Liver (tissue), 3 donors: ENCODE results near the gene BRI3BP.

Experiments used
- GABPA ChIP-seq, 2 donors: IDR thresholded peaks in 1 of 2; conservative IDR thresholded peaks in 1 of 2; 2 replicates each; pipeline ENCODE4 v1.6.1; 2016; ENCODE audit warnings: antibody characterized with exemption in 2 of 2, mild to moderate bottlenecking in 1 of 2, moderate library complexity in 1 of 2
- RAD21 ChIP-seq, 2 donors: IDR thresholded peaks; 2 replicates each; pipeline ENCODE4 v1.6.1; 2016; ENCODE audit warnings: antibody characterized with exemption in 2 of 2, mild to moderate bottlenecking in 2 of 2
- SP1 ChIP-seq: IDR thresholded peaks from 2 replicates; pipeline ENCODE4 v1.6.1; 2018; ENCODE audit warnings: antibody characterized with exemption, mild to moderate bottlenecking
- TF ChIP-seq, protein P1 (sequence below): fragments of 150-350 bp; IDR thresholded peaks from 2 replicates; pipeline ENCODE4 v1.5.1; 2017; ENCODE audit warnings: improper control_type of control experiment, low read depth, low read length; ENCODE audit not compliant: missing input control
- TF ChIP-seq, protein P2 (sequence below): IDR thresholded peaks from 2 replicates; pipeline ENCODE4 v1.6.1; 2016; ENCODE audit warnings: antibody characterized with exemption, mild to moderate bottlenecking
- donor health status: healthy.
- donor health status: healthy.

DNA sequence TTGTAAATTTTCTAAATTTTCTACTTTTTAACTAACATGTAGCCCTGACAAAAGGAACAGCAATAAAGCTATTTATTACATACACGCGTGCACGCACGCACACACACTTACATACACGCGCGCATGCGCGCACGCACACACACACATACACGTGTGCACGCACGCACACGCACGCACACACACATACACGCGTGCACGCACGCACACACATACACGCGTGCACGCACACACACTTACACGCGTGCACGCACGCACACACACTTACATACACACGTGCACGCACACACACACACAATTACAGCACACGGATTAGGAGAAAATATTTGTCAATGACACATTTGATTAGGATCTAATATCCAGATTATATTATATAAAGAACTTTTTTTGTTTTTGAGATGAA lies 32.4 kb upstream of the BRI3BP start:
- TF ChIP-seq, protein P1, sequence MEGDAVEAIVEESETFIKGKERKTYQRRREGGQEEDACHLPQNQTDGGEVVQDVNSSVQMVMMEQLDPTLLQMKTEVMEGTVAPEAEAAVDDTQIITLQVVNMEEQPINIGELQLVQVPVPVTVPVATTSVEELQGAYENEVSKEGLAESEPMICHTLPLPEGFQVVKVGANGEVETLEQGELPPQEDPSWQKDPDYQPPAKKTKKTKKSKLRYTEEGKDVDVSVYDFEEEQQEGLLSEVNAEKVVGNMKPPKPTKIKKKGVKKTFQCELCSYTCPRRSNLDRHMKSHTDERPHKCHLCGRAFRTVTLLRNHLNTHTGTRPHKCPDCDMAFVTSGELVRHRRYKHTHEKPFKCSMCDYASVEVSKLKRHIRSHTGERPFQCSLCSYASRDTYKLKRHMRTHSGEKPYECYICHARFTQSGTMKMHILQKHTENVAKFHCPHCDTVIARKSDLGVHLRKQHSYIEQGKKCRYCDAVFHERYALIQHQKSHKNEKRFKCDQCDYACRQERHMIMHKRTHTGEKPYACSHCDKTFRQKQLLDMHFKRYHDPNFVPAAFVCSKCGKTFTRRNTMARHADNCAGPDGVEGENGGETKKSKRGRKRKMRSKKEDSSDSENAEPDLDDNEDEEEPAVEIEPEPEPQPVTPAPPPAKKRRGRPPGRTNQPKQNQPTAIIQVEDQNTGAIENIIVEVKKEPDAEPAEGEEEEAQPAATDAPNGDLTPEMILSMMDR, result no peak
- TF ChIP-seq GABPA (IDR thresholded peaks at IDR 0.05 in 1 of 2, conservative IDR thresholded peaks at IDR 0.05 in 1 of 2) (no peak), RAD21 (IDR thresholded peaks at IDR 0.05) (no peak), SP1 (no peak)
- TF ChIP-seq, protein P2, sequence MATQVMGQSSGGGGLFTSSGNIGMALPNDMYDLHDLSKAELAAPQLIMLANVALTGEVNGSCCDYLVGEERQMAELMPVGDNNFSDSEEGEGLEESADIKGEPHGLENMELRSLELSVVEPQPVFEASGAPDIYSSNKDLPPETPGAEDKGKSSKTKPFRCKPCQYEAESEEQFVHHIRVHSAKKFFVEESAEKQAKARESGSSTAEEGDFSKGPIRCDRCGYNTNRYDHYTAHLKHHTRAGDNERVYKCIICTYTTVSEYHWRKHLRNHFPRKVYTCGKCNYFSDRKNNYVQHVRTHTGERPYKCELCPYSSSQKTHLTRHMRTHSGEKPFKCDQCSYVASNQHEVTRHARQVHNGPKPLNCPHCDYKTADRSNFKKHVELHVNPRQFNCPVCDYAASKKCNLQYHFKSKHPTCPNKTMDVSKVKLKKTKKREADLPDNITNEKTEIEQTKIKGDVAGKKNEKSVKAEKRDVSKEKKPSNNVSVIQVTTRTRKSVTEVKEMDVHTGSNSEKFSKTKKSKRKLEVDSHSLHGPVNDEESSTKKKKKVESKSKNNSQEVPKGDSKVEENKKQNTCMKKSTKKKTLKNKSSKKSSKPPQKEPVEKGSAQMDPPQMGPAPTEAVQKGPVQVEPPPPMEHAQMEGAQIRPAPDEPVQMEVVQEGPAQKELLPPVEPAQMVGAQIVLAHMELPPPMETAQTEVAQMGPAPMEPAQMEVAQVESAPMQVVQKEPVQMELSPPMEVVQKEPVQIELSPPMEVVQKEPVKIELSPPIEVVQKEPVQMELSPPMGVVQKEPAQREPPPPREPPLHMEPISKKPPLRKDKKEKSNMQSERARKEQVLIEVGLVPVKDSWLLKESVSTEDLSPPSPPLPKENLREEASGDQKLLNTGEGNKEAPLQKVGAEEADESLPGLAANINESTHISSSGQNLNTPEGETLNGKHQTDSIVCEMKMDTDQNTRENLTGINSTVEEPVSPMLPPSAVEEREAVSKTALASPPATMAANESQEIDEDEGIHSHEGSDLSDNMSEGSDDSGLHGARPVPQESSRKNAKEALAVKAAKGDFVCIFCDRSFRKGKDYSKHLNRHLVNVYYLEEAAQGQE, result no peak
